Left cardiac atrium (tissue), 4 donors: ENCODE data around the gene KIF19. TPM values are rescaled to one million over a fixed set of nuclear protein-coding genes. Genes with fewer than 3 reads are reported as not detected.
"Not testable (repeated sequence)": the region's sequence is repeated elsewhere in the genome, so short reads cannot be mapped to it uniquely, and the experiment has no call there.

ENCODE experiments used
- ATAC-seq, 2 donors: fragments of 200-7000 bp; cut with Tn5 transposase; one replicate each; pipeline ENCODE4 v1.9.1; 2020; ENCODE audit warnings: mild to moderate bottlenecking in 2 of 2, moderate library complexity in 2 of 2
- DNase-seq: peaks from one replicate; pipeline ENCODE4 v3.0.0-alpha.2; 2020
- intact Hi-C, 2 donors: fragments of 100-400 bp; cut with DNase I; formaldehyde crosslinking; loops; one replicate each; pipeline versions ENCODE4 v1.14.1 to v1.15.1; 2022 to 2023
- long read RNA-seq: library from polyadenylated mRNA; unstranded; transcript quantifications from one replicate; pipeline ENCODE4 v2.0.0, GENCODE V29; 2021
- total RNA-seq, 2 donors: library from RNA; stranded (reverse); fragmentation: NEBNext Ultra II Directional; extraction: Animal tissue kit (Norgen Biotek cat#: 25700); gene quantifications; one replicate each; pipeline ENCODE4 v1.2.1, GENCODE V29; 2021
- donor health status: DM: no; HTN: yes; CAD: no.
- donor health status: DM: no; HTN: yes; CAD: no; lungs with severe emphysema.
- donor health status: DM: yes; HTN: yes; CAD: no.
- donor health status: Dilated cardiomyopathy.

The KIF19 gene
- 1 to 10 TPM in 1 of 2 donors, under 1 TPM in 1; 0.62 to 1.6 TPM for total RNA-seq
- long read RNA-seq, partial matches to known transcripts, result 1 of 12 reads
- long read RNA-seq, other reads (novel, unspliced or antisense), result 7 of 12 reads

GRCh38 chr17:74325743-74326379 lies at the start of gene KIF19:
TSS of gene KIF19 (plus strand) at chr17:74326226. CDS start at chr17:74326350, 124 bp downstream.
- peak; percentile 69 for DNase-seq
- intact Hi-C loops, result no loop called here
- ATAC-seq, result peak; percentile 84 to 94

- ATAC-seq (peak; percentile 44 to 71), DNase-seq (peak; percentile 60)
- intact Hi-C loops, result loop anchor here in 1 of 2 donors (10.0 kb wide), 1 partner anchor 62 kb away; the partner anchor contains the start of gene TTYH2
Observed at GRCh38 chr17:74276541-74277009, 49.5 kb upstream of the KIF19 start.

- no peak for DNase-seq
- no peak for ATAC-seq
- intact Hi-C loops, result loop anchor here in 1 of 2 donors (10.0 kb wide), 1 partner anchor 63 kb away; the partner anchor contains the start of gene TTYH2
Observed at GRCh38 chr17:74277935-74278334, 48.1 kb upstream of the KIF19 start.

- not testable (repeated sequence) for ATAC-seq, DNase-seq
- intact Hi-C loops, result loop anchor here in 1 of 2 donors (10.0 kb wide), 1 partner anchor 65 kb away; the partner anchor contains the start of gene TTYH2
Observed at GRCh38 chr17:74279617-74280016, 46.4 kb upstream of the KIF19 start.

- no peak for ATAC-seq
- intact Hi-C loops, result no loop called here
Observed at GRCh38 chr17:74280093-74280513, 45.9 kb upstream of the KIF19 start.

GRCh38 chr17:74281799-74282198 lies 44.2 kb upstream of the KIF19 start:
- no peak for DNase-seq
- ATAC-seq, result no peak
- intact Hi-C loops, result no loop called here

More at GRCh38 chr17:74280093-74280513, 45.9 kb upstream of the KIF19 start:
- DNase-seq, result peak; percentile 66

- DNase-seq, intact Hi-C loops, ATAC-seq: not testable (repeated sequence)
Observed at GRCh38 chr17:74282274-74282586, 43.8 kb upstream of the KIF19 start.

- ATAC-seq (peak; percentile 32 to 61), DNase-seq (no peak)
- intact Hi-C loops, result no loop called here
Observed at GRCh38 chr17:74282587-74283370, 43.2 kb upstream of the KIF19 start.

- DNase-seq, result no peak
- intact Hi-C loops, result no loop called here
- ATAC-seq, result no peak
Observed at GRCh38 chr17:74283371-74283673, 42.7 kb upstream of the KIF19 start.

- ATAC-seq (no peak), DNase-seq (no peak)
- intact Hi-C loops, result no loop called here
Observed at GRCh38 chr17:74287031-74287602, 38.9 kb upstream of the KIF19 start.

GRCh38 chr17:74288785-74289184 lies 37.2 kb upstream of the KIF19 start:
- ATAC-seq (no peak), DNase-seq (no peak)
- intact Hi-C loops, result no loop called here

GRCh38 chr17:74289688-74290087 lies 36.3 kb upstream of the KIF19 start:
- intact Hi-C loops, result loop anchor here in 1 of 2 donors (10.0 kb wide), 1 partner anchor 45 kb away; no protein-coding TSS in a partner anchor
- no peak for ATAC-seq
- DNase-seq, result no peak

- DNase-seq, result peak; percentile 53
- ATAC-seq, result peak; percentile 75 to 90
- intact Hi-C loops, result loop anchor here in 1 of 2 donors (10.0 kb wide), 1 partner anchor 46 kb away; no protein-coding TSS in a partner anchor
Observed at GRCh38 chr17:74290340-74290739, 35.7 kb upstream of the KIF19 start.

- DNase-seq (no peak), ATAC-seq (no peak)
- intact Hi-C loops, result loop anchor here in 1 of 2 donors (10.0 kb wide), 1 partner anchor 48 kb away; no protein-coding TSS in a partner anchor
Observed at GRCh38 chr17:74292495-74292894, 33.5 kb upstream of the KIF19 start.

GRCh38 chr17:74295625-74296547 lies 30.1 kb upstream of the KIF19 start:
- peak; percentile 61 for DNase-seq
- intact Hi-C loops, result loop anchor here (1.0 to 10.0 kb wide), 3 partner anchors 51 to 84 kb away; partner anchors contain the start of gene TTYH2 (in 1 of the 2)
- peak; percentile 92 to 94 for ATAC-seq

- ATAC-seq (peak; percentile 83 to 85), DNase-seq (peak; percentile 77)
- intact Hi-C loops, result loop anchor here (1.0 to 10.0 kb wide), 3 partner anchors 52 to 84 kb away; partner anchors contain the start of gene TTYH2 (in 1 of the 2)
Observed at GRCh38 chr17:74296548-74296936, 29.5 kb upstream of the KIF19 start.

GRCh38 chr17:74297941-74298340 lies 28.1 kb upstream of the KIF19 start:
- intact Hi-C loops, result loop anchor here (5.0 to 10.0 kb wide), 2 partner anchors 53 to 86 kb away; partner anchors contain the start of gene TTYH2 (in 1 of the 2)
- DNase-seq, result no peak
- ATAC-seq, result no peak

GRCh38 chr17:74298778-74299177 lies 27.2 kb upstream of the KIF19 start:
- DNase-seq, result no peak
- ATAC-seq, result no peak
- intact Hi-C loops, result loop anchor here (5.0 to 10.0 kb wide), 2 partner anchors 54 to 86 kb away; partner anchors contain the start of gene TTYH2 (in 1 of the 2)
